Activated CD4-positive, alpha-beta T cell treated with anti-CD3 and anti-CD28 coated beads, Interleukin-2, Interleukin-6, amounts not matched to agents 100 ng/mL and 50 ng/mL, durations not matched to agents 16 hours and 8 hours (primary cell): Measurements from ENCODE around the gene ZSWIM4.

Source experiments
- DNase-seq: peaks from one replicate; pipeline ENCODE4 v3.0.0-alpha.2; 2020

Gene ZSWIM4

DNA sequence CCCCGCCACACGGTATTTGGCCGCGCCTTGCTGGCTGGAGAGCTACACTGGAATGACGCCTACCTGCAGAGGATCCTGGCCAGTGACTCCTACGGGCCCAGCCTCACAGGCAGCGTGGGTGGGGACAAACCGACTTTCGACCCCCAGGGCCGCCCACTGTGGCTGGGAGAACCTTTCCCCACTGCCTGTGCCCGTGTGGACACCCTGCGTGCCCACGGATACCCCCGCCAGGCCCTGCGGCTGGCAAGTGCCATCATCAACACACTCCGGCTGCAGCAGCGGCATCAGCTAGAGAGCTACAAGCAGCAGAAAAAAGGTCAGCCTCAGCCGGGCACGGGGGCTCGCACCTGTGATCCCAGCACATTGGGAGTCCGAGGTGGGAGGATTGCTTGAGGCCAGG, 19.3 kb downstream of the ZSWIM4 start:
- DNase-seq: no peak

DNA sequence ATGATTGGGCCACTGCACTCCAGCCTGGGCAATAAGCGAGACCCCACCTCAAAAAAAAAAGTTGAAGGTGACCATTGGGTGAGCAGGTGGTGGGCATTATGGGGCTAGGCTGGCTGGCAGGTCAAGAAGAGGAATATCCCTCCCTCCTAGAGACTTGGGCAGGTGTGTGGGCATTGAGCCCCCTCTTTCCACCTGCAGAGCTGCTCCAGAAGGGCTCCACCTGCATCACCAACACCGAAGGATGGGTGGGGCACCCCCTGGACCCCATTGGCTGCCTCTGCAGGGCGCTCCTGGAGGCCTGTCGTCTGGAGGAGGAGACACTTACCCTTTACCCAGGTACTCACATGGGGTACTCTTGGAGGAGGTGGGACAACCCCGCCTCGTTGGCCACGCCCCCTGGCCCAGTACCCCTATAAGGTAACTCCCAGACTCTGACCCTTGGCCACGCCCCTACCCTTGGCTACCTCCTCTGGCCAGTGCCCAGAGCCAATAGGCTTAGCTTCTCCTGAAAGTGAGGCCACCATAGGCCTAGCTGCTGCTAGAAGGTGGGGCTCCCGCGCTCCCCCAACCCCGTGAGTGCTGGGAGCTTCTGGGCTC, 21.9 kb downstream of the ZSWIM4 start:
- DNase-seq: peak; percentile 26

DNA sequence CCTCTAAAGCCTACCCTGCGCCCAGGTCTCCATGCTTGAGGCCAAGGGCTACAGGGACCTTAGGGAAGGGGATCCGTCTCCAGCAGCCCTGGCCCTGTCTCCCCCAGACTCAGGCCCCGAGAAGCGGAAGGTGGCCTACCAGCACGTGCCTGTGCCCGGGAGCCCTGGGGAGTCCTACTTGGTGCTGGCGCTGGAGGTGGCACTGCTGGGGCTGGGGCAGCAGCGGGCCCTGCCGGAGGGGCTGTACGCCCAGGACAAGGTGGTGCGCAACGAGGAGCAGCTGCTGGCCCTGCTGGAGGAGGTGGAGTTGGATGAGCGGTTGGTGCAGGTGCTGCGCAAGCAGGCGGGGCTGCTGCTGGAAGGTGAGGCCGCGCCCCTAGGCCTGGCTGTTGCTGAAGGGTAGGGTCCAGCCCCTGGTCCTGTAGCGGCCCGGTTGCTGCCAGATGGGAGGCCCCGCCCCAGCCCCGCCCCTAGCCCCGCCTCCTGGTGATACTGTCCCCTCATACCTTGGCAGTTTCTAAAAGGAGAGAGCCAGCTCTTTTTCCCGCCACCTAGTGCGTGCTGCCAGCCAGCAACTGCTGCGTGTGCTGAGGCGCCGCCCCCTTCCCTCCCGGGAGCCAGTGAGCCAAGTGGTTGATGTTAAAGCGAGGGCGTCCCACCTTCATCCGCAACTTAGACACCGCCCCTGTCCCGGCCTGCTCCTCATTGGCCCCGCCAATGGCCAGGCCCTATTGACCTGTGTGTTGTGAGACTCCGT, 22.6 kb downstream of the ZSWIM4 start:
- peak; percentile 29 for DNase-seq

DNA sequence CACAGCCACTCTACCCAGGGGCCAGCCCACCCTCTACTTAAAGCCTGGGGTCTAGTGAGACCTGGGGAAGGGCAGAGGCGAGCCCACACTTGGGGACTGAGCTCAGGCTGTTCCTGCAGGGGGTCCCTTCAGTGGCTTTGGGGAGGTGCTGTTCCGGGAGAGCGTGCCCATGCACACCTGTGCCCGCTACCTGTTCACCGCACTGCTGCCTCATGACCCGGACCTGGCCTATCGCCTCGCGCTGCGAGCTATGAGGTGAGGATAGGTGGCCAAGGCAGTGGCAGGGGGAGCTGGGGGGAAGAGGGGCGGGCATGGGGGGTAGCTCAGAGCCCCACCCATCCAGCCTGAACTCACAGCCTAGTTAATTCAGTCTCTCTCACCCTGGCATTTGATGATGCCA, 24.0 kb downstream of the ZSWIM4 start:
- no peak for DNase-seq

DNA sequence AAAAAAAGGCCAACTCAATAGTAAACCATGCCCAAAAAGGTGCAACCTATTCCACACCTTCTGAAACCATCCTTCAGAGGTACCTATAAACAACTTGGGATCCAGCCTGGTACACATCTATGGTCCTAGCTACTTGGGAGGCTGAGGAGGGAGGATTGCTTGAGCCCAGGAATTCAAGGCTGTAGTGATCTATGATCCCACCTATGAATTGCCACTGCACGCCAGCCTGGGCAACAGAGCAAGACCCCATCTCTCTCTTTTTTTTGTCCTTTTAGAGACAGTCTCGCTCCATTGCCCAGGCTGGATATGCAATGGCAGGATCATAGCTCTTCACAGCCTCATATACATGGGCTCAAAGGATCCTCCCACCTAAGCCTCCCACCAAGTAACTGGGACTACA, 26.0 kb downstream of the ZSWIM4 start:
- DNase-seq: no peak

DNA sequence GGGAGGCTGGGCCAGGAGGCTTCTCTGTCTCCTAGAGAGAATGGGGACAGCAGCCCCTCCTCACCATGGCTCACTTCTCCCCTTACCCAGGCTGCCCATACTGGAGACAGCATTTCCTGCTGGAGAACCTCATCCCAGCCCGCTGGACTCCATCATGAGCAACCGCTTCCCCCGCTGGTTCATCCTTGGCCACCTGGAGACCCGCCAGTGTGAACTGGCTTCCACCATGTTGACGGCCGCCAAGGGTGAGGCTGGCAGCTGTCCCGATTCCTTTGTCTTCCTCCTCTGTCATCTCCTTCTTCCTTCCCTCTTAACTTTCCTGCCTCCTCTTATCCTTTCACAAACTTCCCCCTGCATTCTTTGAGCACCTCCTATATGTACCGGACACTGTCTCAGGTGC, 28.0 kb downstream of the ZSWIM4 start:
- DNase-seq: no peak

DNA sequence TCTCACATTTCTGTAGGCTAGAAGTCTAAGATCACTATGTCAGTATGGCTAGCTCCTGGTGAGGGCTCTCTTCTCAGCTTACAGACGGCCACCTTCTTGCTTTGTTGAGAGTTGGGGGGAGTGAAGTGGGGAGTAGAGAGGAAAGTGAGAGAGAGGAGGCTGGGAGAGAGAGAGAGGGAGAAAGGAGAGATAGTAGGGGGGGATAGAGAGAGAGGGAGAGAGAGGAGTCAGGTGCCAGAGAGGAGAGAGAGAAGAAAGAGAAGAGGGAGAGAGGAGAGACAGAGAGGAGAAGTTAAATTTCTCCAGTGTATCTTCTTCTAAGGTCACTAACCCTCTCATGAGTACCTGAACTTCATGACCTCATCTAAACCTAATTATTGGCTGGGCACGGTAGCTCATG, 28.7 kb downstream of the ZSWIM4 start:
- no peak for DNase-seq

DNA sequence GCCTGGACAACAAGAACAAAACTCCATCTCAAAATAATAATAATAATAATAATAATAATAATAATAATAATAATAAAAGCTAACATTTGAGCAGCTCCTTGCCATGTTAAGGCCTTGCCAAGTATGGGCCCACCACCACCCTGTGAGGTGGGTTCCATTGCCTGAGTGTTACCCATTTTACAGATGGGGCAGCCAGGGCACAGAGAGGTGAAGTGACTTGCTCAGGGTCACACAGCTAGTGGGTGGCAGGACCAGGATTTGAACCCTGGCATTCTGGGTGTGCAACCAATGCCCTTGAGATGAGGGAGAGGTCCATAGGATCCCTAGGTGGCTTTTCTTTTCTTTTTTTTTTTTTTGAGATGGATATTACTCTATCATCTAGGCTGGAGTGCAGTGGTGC, 29.5 kb downstream of the ZSWIM4 start:
- DNase-seq: no peak

DNA sequence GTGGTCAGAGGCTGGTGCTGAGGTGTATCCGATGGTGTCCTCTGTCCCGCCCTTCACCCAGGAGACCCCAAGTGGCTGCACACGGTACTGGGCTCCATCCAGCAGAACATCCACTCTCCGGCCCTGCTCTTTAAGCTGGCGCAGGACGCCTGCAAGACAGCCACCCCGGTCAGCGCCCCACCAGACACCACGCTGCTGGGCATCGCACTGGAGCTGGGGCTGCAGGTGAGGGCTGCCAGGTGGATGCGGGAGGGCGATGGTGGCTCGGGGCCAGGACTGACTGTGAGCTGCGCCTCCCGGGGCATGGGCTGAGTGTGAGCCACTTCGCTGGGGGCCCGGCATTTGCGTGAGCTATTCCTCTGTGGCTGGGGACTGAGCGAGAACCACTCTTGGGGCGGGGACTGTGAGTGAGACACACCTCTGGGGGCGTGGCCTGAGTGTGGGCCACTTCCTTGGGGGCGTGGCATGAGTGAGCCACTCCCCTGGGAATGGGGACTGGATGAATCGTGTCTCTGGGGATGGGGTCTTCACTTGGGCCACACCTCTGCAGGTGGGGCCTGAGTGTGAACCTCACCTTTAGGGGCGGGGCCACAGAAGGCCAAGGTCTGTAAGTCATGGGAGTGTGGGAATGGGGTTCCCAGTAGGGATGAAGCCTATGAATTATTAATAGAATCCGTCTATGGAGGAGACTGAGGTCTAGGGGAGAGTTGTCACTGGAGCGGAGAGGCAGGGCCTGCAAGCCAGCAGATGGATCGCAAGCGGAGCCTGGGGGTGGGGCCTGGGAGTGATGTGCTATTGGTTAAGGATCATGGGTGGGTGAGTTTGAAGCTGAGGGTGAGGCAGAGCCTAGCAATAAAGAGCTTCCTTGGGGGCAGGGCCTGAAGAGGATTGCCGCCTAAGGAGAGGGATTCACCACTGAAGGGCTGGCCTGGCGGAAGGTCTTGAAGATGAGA, 30.5 kb downstream of the ZSWIM4 start:
- no peak for DNase-seq

DNA sequence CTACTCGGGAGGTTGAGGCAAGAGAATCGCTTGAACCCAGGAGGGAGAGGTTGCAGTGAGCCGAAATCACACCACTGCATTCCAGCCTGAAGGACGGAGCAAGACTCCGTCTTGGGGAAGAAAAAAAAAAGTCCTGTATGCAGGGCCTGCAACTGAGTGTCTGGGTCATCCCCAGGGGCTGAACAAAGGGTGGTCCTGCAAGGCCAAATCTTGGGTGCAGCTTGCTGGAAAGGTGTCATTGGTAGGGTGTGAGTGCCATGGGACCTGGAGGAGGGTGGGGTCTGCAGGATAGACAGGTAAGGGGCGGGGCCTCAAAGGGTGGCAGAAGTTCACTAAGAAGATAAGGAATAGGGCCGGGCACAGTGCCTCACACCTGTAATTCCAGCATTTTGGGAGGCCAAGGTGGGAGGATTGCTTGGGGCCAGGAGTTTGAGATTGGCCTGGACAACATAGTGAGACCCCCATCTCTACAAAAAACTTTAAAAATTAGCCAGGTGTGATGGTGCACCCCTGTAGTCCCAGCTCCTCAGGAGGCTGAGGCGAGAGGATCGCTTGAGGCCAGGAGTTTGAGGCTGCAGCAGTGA, 31.5 kb downstream of the ZSWIM4 start:
- no peak for DNase-seq

DNA sequence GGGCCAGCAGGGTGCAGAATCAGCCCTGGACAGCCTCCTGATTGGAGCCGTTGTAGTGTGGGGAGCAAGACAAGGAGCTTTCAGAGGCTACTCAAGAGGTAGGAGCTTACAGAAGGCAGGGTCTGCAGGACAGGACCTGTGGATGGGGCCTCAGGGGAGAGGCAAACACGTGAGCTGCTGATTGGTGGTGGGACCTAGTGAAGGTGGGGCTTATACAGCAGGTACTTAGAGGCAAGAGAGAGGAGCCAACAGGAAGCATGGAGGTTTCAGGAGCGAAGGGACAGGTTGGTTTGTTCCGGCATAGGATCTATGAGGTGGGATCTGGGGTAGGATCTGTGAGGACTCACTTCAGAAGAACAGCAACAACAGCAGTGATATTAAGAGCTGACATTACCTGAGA, 32.4 kb downstream of the ZSWIM4 start:
- no peak for DNase-seq

DNA sequence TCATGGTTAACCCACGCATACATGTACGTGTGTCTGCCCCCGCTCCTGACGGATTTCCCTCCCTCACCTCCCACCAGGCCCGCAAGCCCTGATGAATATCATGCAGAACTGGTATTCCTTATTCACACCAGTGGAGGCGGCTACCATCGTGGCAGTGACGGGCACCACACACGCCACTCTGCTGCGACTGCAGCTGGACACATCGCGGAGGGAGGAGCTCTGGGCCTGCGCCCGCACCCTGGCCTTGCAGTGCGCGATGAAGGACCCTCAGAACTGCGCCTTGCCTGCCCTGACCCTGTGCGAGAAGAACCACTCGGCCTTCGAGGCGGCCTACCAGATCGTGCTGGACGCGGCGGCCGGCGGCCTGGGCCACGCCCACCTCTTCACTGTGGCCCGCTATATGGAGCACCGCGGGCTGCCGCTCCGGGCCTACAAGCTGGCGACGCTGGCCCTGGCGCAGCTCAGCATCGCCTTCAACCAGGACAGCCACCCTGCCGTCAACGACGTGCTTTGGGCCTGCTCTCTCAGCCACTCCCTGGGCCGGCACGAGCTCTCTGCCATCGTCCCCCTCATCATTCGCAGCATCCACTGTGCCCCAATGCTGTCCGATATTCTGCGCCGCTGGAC, 35.0 kb downstream of the ZSWIM4 start:
- no peak for DNase-seq

DNA sequence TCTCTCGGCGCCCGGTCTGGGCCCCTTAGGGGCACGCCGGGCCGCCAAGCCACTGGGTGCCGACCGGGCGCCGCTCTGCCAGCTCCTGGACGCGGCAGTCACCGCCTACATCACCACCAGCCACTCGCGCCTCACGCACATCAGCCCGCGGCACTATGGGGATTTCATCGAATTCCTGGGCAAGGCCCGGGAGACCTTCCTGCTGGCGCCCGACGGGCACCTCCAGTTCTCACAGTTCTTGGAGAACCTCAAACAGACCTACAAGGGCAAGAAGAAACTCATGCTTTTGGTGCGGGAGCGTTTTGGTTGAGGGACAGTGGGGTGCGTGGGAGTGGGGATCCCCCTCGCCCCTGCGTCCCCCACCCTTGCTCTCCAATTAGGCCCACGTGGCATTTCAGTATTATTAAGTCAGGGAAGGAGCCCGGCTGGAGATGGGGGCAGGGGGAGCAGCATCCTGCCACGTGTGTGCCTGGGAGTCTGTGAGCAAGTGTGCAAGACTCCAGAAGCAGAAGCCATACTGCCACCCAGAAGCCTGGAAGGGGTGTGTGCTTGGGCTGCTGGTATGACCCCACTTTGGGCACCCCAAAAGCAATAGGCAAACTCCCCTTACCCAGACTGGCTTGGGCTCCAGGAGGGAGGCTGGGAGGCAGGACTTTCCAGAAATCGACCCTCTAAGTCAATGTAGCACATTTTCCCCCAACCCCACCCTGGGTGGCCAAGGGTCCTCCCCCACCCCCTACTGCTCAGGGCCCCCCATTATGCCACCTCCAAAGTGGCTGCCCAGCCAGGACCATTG, 35.7 kb downstream of the ZSWIM4 start:
- DNase-seq: no peak

DNA sequence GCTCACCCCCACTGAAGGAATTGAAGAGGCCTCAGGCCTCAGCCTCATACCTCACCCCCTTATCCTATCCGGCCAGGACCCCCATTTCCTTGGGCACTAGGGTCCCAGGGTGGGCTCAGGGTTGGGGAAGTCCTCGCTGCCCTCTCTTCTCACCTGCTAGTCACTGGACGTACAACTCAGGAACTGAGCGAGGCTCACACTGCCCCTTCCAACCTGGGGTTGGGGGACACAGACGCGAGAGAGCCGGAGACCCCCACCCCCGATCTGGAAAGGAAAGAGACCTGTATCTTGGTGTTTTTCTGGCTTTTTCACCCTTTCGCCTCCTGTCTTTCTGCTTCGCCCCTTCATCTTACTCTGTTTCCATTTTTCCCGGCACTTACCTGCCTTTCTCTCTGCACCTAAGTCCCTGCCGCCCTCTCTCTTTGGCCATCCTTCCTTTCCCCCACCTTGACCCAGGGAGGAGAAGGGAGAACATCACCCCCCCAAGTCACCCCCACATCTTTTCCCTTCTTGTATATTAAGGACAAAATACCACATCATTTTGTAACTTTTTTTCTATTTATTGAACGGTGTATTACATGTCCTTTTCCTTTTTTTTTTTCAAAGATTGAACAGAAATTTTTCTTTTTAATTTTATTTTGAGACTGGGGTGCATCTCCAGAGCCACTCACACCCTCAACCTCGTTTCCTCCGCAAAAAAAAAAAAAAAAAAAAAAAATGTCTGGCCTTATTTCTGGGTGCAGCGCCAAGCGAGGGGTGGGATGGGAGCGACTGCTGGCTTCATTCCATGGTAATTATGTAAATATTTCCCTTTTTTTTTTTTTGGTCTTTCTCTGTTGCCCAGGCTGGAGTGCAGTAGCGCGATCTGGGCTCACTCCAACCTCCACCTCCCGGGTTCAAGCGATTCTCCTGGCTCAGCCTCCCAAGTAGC, 36.6 kb downstream of the ZSWIM4 start:
- DNase-seq: no peak

DNA sequence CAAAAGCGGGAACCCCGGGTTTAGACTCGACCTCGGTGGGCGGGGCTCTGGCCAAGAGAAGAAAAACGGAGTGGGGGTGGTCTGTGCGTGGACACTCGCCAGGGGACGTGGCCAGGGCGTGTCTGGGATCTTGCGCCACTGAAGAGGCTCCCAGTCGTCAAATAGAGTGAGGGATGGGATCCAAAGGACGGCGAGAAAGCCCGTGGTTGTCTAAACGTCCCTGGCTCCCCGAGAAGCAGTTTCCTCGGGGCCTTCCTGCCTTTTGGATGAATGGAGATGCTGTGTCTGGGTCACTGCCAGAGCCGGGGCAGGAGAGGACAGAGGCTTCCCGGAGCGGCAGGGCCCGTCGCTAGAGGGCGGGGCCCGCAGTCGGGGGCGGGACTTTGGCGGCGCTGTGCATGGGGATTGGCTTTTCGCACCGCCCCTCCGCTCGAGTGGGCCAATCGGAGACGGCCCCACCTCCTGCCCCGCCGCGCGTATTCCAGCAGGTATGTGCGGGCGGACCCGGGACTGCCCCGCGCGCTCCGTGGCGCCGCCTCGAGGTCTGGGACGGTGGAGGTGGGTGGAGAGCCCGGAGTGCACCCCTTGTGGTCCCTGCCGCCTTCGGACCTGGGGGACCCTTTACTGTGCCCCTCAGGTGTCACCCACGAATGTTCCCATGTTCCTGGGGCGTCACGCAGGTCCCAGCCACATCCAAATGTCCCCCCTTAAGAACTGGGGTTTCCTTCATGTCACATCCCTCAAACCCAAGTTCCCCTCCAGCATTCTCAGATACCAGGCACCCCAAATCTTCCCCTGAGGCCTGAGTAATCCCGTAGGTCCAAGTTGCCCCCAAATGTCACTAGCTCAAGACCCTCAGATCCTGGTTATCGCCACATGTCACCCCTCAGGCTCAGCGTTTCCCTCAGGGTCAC, 38.3 kb downstream of the ZSWIM4 start:
- peak; percentile 94 for DNase-seq

DNA sequence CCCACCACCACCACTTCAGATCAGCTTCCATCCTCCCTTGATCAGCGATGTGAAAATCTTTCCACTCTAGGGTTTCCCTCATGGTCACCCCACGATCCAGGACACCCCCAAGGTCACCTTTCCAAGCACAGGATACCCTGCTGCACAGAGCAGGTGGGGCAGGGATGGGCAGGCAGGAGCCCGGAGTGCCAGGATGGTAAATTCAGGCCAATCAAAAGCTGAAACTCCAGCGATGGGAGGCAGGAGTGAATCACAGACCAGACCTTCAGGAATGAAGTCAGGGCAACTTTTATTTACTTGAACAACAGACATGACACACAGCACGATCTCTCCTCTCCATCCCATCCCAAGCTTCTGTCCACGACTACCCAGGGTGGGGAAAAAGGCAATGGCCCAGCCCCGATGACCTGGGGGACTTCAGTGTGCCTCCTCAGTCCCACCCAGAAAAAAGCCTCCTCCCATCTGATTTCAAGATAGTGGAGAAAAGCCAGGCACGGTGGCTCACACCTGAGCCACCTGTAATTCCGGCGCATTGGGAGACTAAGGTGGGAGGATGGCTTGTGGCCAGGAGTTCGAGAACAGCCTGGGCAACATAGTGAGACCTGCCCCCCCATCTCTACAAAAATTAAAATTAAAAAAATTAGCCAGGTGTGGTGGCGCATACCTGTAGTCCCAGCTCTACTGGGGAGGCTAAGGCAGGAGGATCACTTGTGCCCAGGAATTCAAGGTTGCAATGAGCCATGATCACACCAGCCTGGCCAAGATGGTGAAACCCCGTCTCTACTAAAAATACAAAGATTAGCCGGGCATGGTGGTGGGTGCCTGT, 39.2 kb downstream of the ZSWIM4 start:
- DNase-seq: no peak

DNA sequence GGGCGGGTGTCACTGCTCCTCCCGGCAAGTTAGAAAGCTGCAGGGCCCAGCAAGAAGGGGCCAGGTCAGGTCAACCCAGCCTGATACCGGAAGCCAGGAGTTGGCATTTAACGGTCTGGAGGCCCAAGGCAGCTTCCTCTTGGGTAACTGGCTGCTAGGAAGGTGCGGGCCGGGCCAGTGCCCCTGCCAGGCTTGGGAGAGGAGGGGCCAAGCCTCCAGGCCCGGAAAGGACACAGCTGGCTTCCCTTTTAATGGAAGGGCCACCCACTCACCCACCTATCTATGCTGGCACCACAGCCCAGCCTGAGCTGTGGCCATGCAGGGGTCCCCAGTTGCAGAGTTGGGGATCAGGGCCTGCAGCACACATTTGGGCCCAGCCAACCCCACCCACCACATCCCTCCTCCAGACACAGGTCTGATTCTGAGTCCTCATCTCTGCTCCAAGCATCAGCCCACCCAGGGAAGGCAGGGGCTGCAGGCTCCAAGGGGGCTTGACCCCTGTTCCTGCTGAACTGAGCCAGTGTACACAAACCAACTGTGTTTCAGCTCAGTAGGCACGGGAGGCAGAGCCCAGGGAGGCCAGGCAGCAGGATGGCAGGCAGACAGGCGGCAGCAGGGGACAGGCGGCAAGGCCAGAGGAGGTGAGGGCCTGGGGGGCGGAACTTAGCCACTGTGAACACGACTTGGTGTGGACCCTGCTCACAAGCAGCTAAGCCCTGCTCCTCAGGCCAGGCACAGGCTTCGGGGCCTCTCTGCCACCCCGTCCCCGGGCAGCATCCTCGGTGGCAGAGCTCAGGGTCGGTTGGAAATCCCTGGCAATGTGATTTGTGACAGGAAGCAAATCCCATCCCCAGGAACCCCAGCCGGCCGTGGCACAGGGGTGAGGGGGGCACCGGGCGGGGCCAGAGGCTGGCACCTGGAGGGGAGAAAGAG, 40.8 kb downstream of the ZSWIM4 start:
- peak; percentile 36 for DNase-seq
